Jurkat, Clone E6-1 (cell line): ENCODE measurements around the gene C6orf47.

Source experiments
- DNase-seq: peaks from one replicate; pipeline ENCODE4 v3.0.0-alpha.2; 2011; ENCODE audit warnings: low read depth, low spot score
- H3K4me3 ChIP-seq: 2 replicates; pipeline ENCODE4 v1.5.1; 2011; ENCODE audit warnings: mild to moderate bottlenecking, low read length, control low read depth, moderate library complexity

C6orf47 gene

GRCh38 chr6:31663126-31663960, 2.8 kb upstream of the C6orf47 start:
- peak overlapping the region; percentile 98 for H3K4me3 ChIP-seq
- DNase-seq = no peak

- no peak overlapping the region for H3K4me3 ChIP-seq
- DNase-seq = no peak
These were observed 1.6 kb upstream of the C6orf47 start for GRCh38 chr6:31662124-31662723.

- DNase-seq = no peak
- H3K4me3 ChIP-seq = peak overlapping the region; percentile 88
These were observed 915 bp upstream of the C6orf47 start for GRCh38 chr6:31661262-31662123.

GRCh38 chr6:31659649-31660380, 763 bp downstream of the C6orf47 start:
- H3K4me3 ChIP-seq = peak overlapping the region; percentile 88
- DNase-seq = no peak

GRCh38 chr6:31658983-31659648, 1.5 kb downstream of the C6orf47 start:
- DNase-seq = no peak
- peak overlapping the region; percentile 88 for H3K4me3 ChIP-seq

- H3K4me3 ChIP-seq = no peak overlapping the region
- DNase-seq = no peak
These were observed 2.4 kb downstream of the C6orf47 start for GRCh38 chr6:31658158-31658688.

- no peak overlapping the region for H3K4me3 ChIP-seq
- no peak for DNase-seq
These were observed 3.0 kb downstream of the C6orf47 start for GRCh38 chr6:31657406-31658157.

- no peak within 1 kb of the TSS for H3K4me3 ChIP-seq
- DNase-seq = no peak
These were observed 5.0 kb downstream of the C6orf47 start, which contains the start of gene APOM for GRCh38 chr6:31655349-31656237. Gene APOM, plus strand, starts transcription at chr6:31655894. Its CDS starts 73 bp downstream, at chr6:31655967.

- no peak for DNase-seq
- no peak overlapping the region for H3K4me3 ChIP-seq
These were observed 5.8 kb downstream of the C6orf47 start for GRCh38 chr6:31654574-31655348.

GRCh38 chr6:31652925-31653724, 7.5 kb downstream of the C6orf47 start:
- peak overlapping the region; percentile 95 for H3K4me3 ChIP-seq
- no peak for DNase-seq

- DNase-seq = no peak
- peak overlapping the region; percentile 95 for H3K4me3 ChIP-seq
These were observed 8.9 kb downstream of the C6orf47 start for GRCh38 chr6:31651602-31652191.

- H3K4me3 ChIP-seq = no peak overlapping the region
- DNase-seq = no peak
These were observed 15.3 kb downstream of the C6orf47 start for GRCh38 chr6:31645325-31645724.

- no peak for DNase-seq
- no peak overlapping the region for H3K4me3 ChIP-seq
These were observed 16.6 kb downstream of the C6orf47 start for GRCh38 chr6:31643818-31644454.

- no peak for DNase-seq
- H3K4me3 ChIP-seq = no peak overlapping the region
These were observed 17.6 kb downstream of the C6orf47 start for GRCh38 chr6:31642798-31643570.
